HEK293 (cell line): ENCODE data around the gene ZNF296.

Experiments used
- CTCF ChIA-PET: fragments of 350-600 bp; formaldehyde crosslinking; extraction: SDS; loops from one replicate; lab custom pipeline; 2021; ENCODE audit warnings: antibody characterized with exemption; lab: Yijun Ruan, JAX
- POLR2A ChIA-PET: fragments of 300-600 bp; formaldehyde crosslinking; extraction: SDS; loops from one replicate; lab custom pipeline; 2020; ENCODE audit warnings: antibody characterized with exemption, inconsistent platforms; lab: Yijun Ruan, JAX
- H3K27ac ChIP-seq: fragments of 200-500 bp; sonication (Bioruptor generic); 2 replicates; pipeline ENCODE4 v1.5.1; 2014; ENCODE audit warnings: low read depth, low read length, control low read depth, inconsistent platforms; ENCODE audit errors: extremely low read depth
- H3K36me3 ChIP-seq, 2 experiments: fragments of 200-500 bp in 1 of 2; sonication (Bioruptor generic) in 1 of 2; 1 replicate in 1 of 2; 2 replicates in 1 of 2; pipeline ENCODE4 v1.5.1; 2014 to 2017; ENCODE audit warnings: inconsistent platforms in 2 of 2, low read length in 2 of 2; ENCODE audit not compliant: control insufficient read depth in 2 of 2, insufficient read depth in 1 of 2
- H3K4me1 ChIP-seq: fragments of 200-500 bp; sonication (Bioruptor generic); 2 replicates; pipeline ENCODE4 v1.5.1; 2014; ENCODE audit warnings: mild to moderate bottlenecking, low read length, inconsistent platforms; ENCODE audit not compliant: control insufficient read depth, insufficient read depth
- H3K4me3 ChIP-seq: 2 replicates; pipeline ENCODE4 v1.5.1; 2011; ENCODE audit warnings: low read depth, mild to moderate bottlenecking, control low read depth, low read length, moderate library complexity
- H3K9me3 ChIP-seq: fragments of 200-500 bp; sonication (Bioruptor generic); 2 replicates; pipeline ENCODE4 v1.5.1; 2014; ENCODE audit warnings: low read depth, low read length, inconsistent platforms; ENCODE audit not compliant: control insufficient read depth, insufficient read depth
- KLF9 ChIP-seq: fragments of 450-650 bp; formaldehyde crosslinking; IDR thresholded peaks from 2 replicates; pipeline ENCODE4 v1.5.1; 2016; ENCODE audit warnings: missing biosample characterization, missing genetic modification characterization, low read depth
- RBAK ChIP-seq: fragments of 450-650 bp; formaldehyde crosslinking; IDR thresholded peaks from 2 replicates; pipeline ENCODE4 v1.5.1; 2016; ENCODE audit warnings: missing biosample characterization, missing genetic modification characterization
- REPIN1 ChIP-seq: fragments of 450-650 bp; formaldehyde crosslinking; IDR thresholded peaks from 2 replicates; pipeline ENCODE4 v1.5.1; 2017; ENCODE audit warnings: missing biosample characterization, missing genetic modification characterization, low read depth
- SETDB1 ChIP-seq: IDR thresholded peaks from one replicate; pipeline ENCODE4 v1.6.1; 2017; ENCODE audit warnings: mild to moderate bottlenecking, low read length, moderate library complexity, mixed read lengths; ENCODE audit not compliant: insufficient read length
- SP2 ChIP-seq: fragments of 450-650 bp; formaldehyde crosslinking; IDR thresholded peaks from 2 replicates; pipeline ENCODE4 v1.5.1; 2016; ENCODE audit warnings: missing biosample characterization, missing genetic modification characterization
- ZBTB21 ChIP-seq: fragments of 450-650 bp; formaldehyde crosslinking; IDR thresholded peaks from 2 replicates; pipeline ENCODE4 v1.5.1; 2017; ENCODE audit warnings: missing biosample characterization, missing genetic modification characterization
- ZBTB7A ChIP-seq: fragments of 450-650 bp; formaldehyde crosslinking; IDR thresholded peaks from 2 replicates; pipeline ENCODE4 v1.5.1; 2016; ENCODE audit warnings: low read depth, missing biosample characterization, missing genetic modification characterization
- ZEB2 ChIP-seq: fragments of 450-650 bp; formaldehyde crosslinking; IDR thresholded peaks from 2 replicates; pipeline ENCODE4 v1.5.1; 2016; ENCODE audit warnings: missing biosample characterization, missing genetic modification characterization
- ZNF121 ChIP-seq: fragments of 450-650 bp; formaldehyde crosslinking; IDR thresholded peaks from 2 replicates; pipeline ENCODE4 v1.5.1; 2016; ENCODE audit warnings: missing biosample characterization, missing genetic modification characterization
- ZNF155 ChIP-seq: fragments of 450-650 bp; formaldehyde crosslinking; IDR thresholded peaks from 2 replicates; pipeline ENCODE4 v1.5.1; 2016; ENCODE audit warnings: missing biosample characterization, missing genetic modification characterization
- ZNF239 ChIP-seq: fragments of 450-650 bp; formaldehyde crosslinking; IDR thresholded peaks from 2 replicates; pipeline ENCODE4 v1.5.1; 2016; ENCODE audit warnings: missing biosample characterization, missing genetic modification characterization
- ZNF426 ChIP-seq: fragments of 450-650 bp; formaldehyde crosslinking; IDR thresholded peaks from 2 replicates; pipeline ENCODE4 v1.5.1; 2017; ENCODE audit warnings: missing biosample characterization, missing genetic modification characterization, mild to moderate bottlenecking, inconsistent platforms, moderate library complexity
- ZNF433 ChIP-seq: fragments of 450-650 bp; formaldehyde crosslinking; IDR thresholded peaks from 2 replicates; pipeline ENCODE4 v1.5.1; 2016; ENCODE audit warnings: missing biosample characterization, missing genetic modification characterization, low read depth
- ZNF48 ChIP-seq: fragments of 450-650 bp; formaldehyde crosslinking; IDR thresholded peaks from 2 replicates; pipeline ENCODE4 v1.5.1; 2016; ENCODE audit warnings: missing biosample characterization, missing genetic modification characterization
- ZSCAN30 ChIP-seq: fragments of 450-650 bp; IDR thresholded peaks from 2 replicates; pipeline ENCODE4 v1.5.1; 2018; ENCODE audit warnings: missing biosample characterization, mild to moderate bottlenecking, missing genetic modification characterization, moderate library complexity
- TF ChIP-seq, protein P1 (sequence below): fragments of 450-650 bp; formaldehyde crosslinking; IDR thresholded peaks from 2 replicates; pipeline ENCODE4 v1.5.1; 2016; ENCODE audit warnings: missing biosample characterization, missing genetic modification characterization
- TF ChIP-seq, protein P2 (sequence below): fragments of 450-650 bp; formaldehyde crosslinking; IDR thresholded peaks from 2 replicates; pipeline ENCODE4 v1.5.1; 2017; ENCODE audit warnings: missing biosample characterization, mild to moderate bottlenecking, missing genetic modification characterization, moderate library complexity
- TF ChIP-seq, protein P3 (sequence below): fragments of 450-650 bp; formaldehyde crosslinking; IDR thresholded peaks from 2 replicates; pipeline ENCODE4 v1.5.1; 2016; ENCODE audit warnings: missing biosample characterization, missing genetic modification characterization
- TF ChIP-seq, protein P4 (sequence below): fragments of 450-650 bp; formaldehyde crosslinking; IDR thresholded peaks from 2 replicates; pipeline ENCODE4 v1.5.0; 2017; ENCODE audit warnings: missing biosample characterization, missing genetic modification characterization, borderline replicate concordance
- TF ChIP-seq, protein P5 (sequence below): fragments of 450-650 bp; formaldehyde crosslinking; IDR thresholded peaks from 2 replicates; pipeline ENCODE4 v1.5.1; 2016; ENCODE audit warnings: missing biosample characterization, missing genetic modification characterization
- TF ChIP-seq, protein P6 (sequence below): fragments of 450-650 bp; formaldehyde crosslinking; IDR thresholded peaks from 2 replicates; pipeline ENCODE4 v1.5.1; 2016; ENCODE audit warnings: missing biosample characterization, missing genetic modification characterization

The ZNF296 gene

DNA sequence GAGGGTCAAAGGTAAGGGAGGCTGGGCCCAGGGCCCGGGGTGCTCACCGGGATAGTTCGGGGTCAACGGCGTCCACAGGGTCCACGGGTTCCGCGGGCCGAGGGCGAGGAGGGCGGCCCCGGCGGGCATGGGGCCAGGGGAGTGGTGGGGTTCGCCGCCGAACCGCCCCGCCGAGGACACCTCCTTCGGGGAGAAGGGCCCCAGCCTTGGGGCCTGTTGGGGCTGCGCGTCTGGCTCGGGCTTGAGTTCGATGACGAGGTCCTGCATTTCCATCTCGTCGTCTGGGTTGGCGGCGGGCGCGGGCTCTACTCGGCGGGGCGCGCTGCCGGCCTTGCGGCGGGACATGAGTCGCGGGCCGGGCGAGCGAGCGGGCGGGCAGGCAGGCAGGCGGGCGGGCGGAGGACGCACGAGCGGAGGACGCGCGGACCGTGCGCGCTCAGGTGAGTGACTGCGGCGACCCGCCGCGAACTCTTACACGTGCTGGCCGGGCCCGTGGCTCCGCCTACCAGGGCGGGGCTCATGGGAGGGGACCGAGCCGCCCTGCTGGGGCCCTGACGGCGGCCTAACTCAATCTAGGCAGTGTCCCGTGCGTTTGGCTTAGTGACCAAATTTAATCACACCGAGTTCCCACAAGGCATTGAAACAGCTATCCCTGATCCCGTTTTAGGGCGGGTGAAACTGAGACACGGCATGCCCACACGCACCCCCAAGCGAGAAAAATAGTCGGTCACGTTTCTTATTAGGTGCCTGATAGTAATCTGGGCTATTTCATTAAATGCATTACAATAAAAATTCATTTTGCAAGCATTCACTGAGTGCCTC, at the start of gene ZNF296 (continued):
- TF ChIP-seq ZNF239 (tag by site-specific recombination) (no peak), RBAK (tag by site-specific recombination) (no peak), ZSCAN30 (peak; percentile 58; the same call in 1 of the 2 replicates), KLF9 (tag by site-specific recombination) (peak; percentile 60), ZEB2 (tag by site-specific recombination) (peak; percentile 62)
- TF ChIP-seq, protein P1, sequence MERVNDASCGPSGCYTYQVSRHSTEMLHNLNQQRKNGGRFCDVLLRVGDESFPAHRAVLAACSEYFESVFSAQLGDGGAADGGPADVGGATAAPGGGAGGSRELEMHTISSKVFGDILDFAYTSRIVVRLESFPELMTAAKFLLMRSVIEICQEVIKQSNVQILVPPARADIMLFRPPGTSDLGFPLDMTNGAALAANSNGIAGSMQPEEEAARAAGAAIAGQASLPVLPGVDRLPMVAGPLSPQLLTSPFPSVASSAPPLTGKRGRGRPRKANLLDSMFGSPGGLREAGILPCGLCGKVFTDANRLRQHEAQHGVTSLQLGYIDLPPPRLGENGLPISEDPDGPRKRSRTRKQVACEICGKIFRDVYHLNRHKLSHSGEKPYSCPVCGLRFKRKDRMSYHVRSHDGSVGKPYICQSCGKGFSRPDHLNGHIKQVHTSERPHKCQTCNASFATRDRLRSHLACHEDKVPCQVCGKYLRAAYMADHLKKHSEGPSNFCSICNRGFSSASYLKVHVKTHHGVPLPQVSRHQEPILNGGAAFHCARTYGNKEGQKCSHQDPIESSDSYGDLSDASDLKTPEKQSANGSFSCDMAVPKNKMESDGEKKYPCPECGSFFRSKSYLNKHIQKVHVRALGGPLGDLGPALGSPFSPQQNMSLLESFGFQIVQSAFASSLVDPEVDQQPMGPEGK (tag by site-specific recombination) = peak; percentile 78
- TF ChIP-seq, protein P2, sequence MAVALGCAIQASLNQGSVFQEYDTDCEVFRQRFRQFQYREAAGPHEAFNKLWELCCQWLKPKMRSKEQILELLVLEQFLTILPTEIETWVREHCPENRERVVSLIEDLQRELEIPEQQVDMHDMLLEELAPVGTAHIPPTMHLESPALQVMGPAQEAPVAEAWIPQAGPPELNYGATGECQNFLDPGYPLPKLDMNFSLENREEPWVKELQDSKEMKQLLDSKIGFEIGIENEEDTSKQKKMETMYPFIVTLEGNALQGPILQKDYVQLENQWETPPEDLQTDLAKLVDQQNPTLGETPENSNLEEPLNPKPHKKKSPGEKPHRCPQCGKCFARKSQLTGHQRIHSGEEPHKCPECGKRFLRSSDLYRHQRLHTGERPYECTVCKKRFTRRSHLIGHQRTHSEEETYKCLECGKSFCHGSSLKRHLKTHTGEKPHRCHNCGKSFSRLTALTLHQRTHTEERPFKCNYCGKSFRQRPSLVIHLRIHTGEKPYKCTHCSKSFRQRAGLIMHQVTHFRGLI = peak; percentile 71
- TF ChIP-seq, protein P3, sequence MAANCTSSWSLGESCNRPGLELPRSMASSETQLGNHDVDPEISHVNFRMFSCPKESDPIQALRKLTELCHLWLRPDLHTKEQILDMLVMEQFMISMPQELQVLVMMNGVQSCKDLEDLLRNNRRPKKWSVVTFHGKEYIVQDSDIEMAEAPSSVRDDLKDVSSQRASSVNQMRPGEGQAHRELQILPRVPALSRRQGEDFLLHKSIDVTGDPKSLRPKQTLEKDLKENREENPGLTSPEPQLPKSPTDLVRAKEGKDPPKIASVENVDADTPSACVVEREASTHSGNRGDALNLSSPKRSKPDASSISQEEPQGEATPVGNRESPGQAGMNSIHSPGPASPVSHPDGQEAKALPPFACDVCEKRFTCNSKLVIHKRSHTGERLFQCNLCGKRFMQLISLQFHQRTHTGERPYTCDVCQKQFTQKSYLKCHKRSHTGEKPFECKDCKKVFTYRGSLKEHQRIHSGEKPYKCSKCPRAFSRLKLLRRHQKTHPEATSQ = 0 out of 2 replicates have a peak, but pooled peaks have one; percentile 31

DNA sequence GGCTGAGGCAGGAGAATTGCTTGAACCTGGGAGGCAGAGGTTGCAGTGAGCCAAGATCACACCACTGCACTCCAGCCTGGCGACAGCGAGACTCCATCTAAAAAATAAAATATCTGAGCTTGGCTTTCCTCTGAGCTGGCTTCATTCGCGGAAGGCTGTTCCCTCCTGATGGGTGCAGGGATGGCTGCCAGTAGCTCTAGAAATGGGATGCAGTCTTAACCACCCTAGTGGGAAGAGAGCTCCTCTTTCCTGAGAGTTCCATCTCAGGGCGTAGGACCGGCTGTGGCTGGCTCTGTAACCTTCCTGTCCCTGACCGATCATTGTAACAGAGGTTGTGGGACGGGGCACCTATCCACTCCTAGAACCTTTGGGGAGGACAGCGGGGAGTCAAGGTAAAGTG, 49.1 kb upstream of the ZNF296 start:
- ChIA-PET POLR2A (interaction anchor here (0.9 to 3.2 kb wide), 2 partner anchors 24 to 33 kb away, joined by 3 to 13 read pairs; partner anchors contain the start of gene PPP1R37), CTCF (interaction anchor here (0.6 to 4.2 kb wide), 23 partner anchors 9 to 317 kb away, joined by 3 to 30 read pairs (median 5); partner anchors contain the start of genes BLOC1S3, PPP1R37, TRAPPC6A and ZNF296)
- Histone ChIP-seq H3K4me3 (no peak overlapping the region), H3K36me3 (peaks cover 0 to 3% of the 10 kb centered on the region in 2 experiments; a peak in 1 of 3 replicates), H3K9me3 (no peaks in the 10 kb centered on the region), H3K27ac (no peak overlapping the region), H3K4me1 (peaks cover 10% of the 10 kb centered on the region)
- no peak for TF ChIP-seq REPIN1 (tag by site-specific recombination)
- no peak for TF ChIP-seq ZBTB7A (tag by site-specific recombination)
- TF ChIP-seq ZNF155 (tag by site-specific recombination) = no peak
- TF ChIP-seq SP2 (tag by site-specific recombination) = no peak
- TF ChIP-seq ZBTB21 (tag by site-specific recombination) = no peak
- TF ChIP-seq, protein P4, sequence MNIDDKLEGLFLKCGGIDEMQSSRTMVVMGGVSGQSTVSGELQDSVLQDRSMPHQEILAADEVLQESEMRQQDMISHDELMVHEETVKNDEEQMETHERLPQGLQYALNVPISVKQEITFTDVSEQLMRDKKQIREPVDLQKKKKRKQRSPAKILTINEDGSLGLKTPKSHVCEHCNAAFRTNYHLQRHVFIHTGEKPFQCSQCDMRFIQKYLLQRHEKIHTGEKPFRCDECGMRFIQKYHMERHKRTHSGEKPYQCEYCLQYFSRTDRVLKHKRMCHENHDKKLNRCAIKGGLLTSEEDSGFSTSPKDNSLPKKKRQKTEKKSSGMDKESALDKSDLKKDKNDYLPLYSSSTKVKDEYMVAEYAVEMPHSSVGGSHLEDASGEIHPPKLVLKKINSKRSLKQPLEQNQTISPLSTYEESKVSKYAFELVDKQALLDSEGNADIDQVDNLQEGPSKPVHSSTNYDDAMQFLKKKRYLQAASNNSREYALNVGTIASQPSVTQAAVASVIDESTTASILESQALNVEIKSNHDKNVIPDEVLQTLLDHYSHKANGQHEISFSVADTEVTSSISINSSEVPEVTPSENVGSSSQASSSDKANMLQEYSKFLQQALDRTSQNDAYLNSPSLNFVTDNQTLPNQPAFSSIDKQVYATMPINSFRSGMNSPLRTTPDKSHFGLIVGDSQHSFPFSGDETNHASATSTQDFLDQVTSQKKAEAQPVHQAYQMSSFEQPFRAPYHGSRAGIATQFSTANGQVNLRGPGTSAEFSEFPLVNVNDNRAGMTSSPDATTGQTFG = no peak
- TF ChIP-seq KLF9 (tag by site-specific recombination) = no peak
- no peak for TF ChIP-seq ZNF48 (tag by site-specific recombination)
- TF ChIP-seq ZNF426 = no peak
- TF ChIP-seq ZNF433 (tag by site-specific recombination) = no peak
- no peak for TF ChIP-seq ZNF121 (tag by site-specific recombination)
- TF ChIP-seq, protein P5, sequence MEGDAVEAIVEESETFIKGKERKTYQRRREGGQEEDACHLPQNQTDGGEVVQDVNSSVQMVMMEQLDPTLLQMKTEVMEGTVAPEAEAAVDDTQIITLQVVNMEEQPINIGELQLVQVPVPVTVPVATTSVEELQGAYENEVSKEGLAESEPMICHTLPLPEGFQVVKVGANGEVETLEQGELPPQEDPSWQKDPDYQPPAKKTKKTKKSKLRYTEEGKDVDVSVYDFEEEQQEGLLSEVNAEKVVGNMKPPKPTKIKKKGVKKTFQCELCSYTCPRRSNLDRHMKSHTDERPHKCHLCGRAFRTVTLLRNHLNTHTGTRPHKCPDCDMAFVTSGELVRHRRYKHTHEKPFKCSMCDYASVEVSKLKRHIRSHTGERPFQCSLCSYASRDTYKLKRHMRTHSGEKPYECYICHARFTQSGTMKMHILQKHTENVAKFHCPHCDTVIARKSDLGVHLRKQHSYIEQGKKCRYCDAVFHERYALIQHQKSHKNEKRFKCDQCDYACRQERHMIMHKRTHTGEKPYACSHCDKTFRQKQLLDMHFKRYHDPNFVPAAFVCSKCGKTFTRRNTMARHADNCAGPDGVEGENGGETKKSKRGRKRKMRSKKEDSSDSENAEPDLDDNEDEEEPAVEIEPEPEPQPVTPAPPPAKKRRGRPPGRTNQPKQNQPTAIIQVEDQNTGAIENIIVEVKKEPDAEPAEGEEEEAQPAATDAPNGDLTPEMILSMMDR (tag by site-specific recombination) = no peak
- TF ChIP-seq, protein P6, sequence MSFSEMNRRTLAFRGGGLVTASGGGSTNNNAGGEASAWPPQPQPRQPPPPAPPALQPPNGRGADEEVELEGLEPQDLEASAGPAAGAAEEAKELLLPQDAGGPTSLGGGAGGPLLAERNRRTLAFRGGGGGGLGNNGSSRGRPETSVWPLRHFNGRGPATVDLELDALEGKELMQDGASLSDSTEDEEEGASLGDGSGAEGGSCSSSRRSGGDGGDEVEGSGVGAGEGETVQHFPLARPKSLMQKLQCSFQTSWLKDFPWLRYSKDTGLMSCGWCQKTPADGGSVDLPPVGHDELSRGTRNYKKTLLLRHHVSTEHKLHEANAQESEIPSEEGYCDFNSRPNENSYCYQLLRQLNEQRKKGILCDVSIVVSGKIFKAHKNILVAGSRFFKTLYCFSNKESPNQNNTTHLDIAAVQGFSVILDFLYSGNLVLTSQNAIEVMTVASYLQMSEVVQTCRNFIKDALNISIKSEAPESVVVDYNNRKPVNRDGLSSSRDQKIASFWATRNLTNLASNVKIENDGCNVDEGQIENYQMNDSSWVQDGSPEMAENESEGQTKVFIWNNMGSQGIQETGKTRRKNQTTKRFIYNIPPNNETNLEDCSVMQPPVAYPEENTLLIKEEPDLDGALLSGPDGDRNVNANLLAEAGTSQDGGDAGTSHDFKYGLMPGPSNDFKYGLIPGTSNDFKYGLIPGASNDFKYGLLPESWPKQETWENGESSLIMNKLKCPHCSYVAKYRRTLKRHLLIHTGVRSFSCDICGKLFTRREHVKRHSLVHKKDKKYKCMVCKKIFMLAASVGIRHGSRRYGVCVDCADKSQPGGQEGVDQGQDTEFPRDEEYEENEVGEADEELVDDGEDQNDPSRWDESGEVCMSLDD (tag by site-specific recombination) = no peak
- TF ChIP-seq SETDB1 = no peak
